ENCODE data around the gene SBK3. TPM values are rescaled to one million over a fixed set of nuclear protein-coding genes. Genes with fewer than 3 reads are reported as not detected.

Gene SBK3
- total and polyA plus RNA-seq, 2 of the 8 experiments (the other 6 are each of a cell fraction or from before 2014, with no cell fraction given) = 0.76 to 1.5 TPM

DNA sequence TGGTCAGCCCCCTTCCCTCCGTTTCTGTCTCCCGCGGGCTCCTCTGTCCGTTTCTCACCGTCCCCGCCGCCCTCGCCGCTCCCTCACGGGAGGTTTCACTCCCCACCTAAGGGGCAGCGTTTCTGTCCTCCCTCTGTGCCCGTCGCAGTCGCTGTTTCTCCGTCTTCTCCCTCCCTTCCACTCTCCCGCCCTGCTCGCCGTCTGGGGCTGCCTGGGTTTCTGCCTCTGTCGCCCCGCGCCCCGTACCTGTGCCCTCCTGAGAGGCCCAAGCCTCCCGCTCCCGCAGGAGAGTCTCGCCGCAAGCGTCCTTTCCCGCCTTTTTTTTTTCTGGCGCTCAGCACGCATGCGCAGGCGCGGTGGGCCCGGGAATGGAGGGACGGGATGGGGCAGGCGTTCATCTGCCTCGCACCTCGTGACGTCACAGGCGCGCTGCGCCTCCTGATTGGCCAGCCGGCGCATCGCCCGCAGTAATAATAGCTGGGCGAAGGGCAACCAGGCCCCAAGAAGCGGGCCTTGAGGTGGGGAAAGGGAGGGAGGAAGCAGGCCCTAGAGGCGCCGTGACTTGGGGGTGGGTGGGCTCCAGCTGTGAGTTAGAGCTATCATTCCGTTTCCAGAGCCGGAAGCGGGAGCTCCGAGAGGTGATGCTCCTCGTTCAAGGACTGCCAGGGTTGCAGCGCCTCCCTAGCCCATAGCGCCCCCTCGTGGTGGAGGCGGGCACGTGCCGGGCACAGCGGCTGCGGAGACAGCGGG lies 41.7 kb downstream of the SBK3 start (continued):
- TF ChIP-seq POLR2AphosphoS5 (IDR thresholded peaks at IDR 0.05; ENCODE audit: low read depth, low read length) (no peak), PHF8 (conservative IDR thresholded peaks at IDR 0.05; ENCODE audit: low read depth, low read length) (0 out of 2 replicates have a peak, but pooled peaks have one; percentile 19), MAFK (IDR thresholded peaks at IDR 0.05; ENCODE audit: low read depth, low read length) (no peak), KDM1A (IDR thresholded peaks at IDR 0.05; ENCODE audit: borderline replicate concordance, low read length) (peak; percentile 47; the same call in 1 of the 2 replicates), JUND (IDR thresholded peaks at IDR 0.05; ENCODE audit: low read length) (0 out of 2 replicates have a peak, but pooled peaks have one; percentile 4), EP300 (IDR thresholded peaks at IDR 0.05; ENCODE audit: borderline replicate concordance in 1 of 2, low read depth in 2 of 2, low read length in 2 of 2) (no peak), POLR2A (IDR thresholded peaks at IDR 0.05; ENCODE audit: control extremely low read depth in 1 of 2, low read depth in 2 of 2, low read length in 2 of 2) (no peak), GTF2F1 (IDR thresholded peaks at IDR 0.05; ENCODE audit: borderline replicate concordance, low read depth, low read length) (peak; percentile 68; the same call in 1 of the 2 replicates), TBP (IDR thresholded peaks at IDR 0.05; ENCODE audit: low read depth, low read length) (no peak), GABPA (IDR thresholded peaks at IDR 0.05; ENCODE audit: borderline replicate concordance, insufficient read depth, low read length) (no peak; the same call in 1 of the 2 replicates), SIN3A (conservative IDR thresholded peaks at IDR 0.05 in 1 of 2, IDR thresholded peaks at IDR 0.05 in 1 of 2; ENCODE audit: low read depth in 1 of 2, low read length in 2 of 2) (no peak), CBX8 (IDR thresholded peaks at IDR 0.05; ENCODE audit: borderline replicate concordance, low read depth, low read length) (no peak), BCL11A (IDR thresholded peaks at IDR 0.05; ENCODE audit: low read depth in 2 of 2, low read length in 2 of 2) (no peak), RNF2 (IDR thresholded peaks at IDR 0.05; ENCODE audit: borderline replicate concordance, low read depth, low read length, missing control alignments, poor library complexity, severe bottlenecking) (peak; percentile 80), TAF1 (IDR thresholded peaks at IDR 0.05; ENCODE audit: low read depth, low read length) (no peak), EGR1 (IDR thresholded peaks at IDR 0.05; ENCODE audit: borderline replicate concordance, low read depth, low read length) (no peak), NANOG (IDR thresholded peaks at IDR 0.05; ENCODE audit: insufficient read depth, low read depth, low read length, poor library complexity, severe bottlenecking) (no peak), POU5F1 (IDR thresholded peaks at IDR 0.05; ENCODE audit: low read depth, low read length) (no peak)
- TF ChIP-seq, protein P1, sequence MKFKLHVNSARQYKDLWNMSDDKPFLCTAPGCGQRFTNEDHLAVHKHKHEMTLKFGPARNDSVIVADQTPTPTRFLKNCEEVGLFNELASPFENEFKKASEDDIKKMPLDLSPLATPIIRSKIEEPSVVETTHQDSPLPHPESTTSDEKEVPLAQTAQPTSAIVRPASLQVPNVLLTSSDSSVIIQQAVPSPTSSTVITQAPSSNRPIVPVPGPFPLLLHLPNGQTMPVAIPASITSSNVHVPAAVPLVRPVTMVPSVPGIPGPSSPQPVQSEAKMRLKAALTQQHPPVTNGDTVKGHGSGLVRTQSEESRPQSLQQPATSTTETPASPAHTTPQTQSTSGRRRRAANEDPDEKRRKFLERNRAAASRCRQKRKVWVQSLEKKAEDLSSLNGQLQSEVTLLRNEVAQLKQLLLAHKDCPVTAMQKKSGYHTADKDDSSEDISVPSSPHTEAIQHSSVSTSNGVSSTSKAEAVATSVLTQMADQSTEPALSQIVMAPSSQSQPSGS (IDR thresholded peaks at IDR 0.05; ENCODE audit: low read length) = no peak
- TF ChIP-seq, protein P2, sequence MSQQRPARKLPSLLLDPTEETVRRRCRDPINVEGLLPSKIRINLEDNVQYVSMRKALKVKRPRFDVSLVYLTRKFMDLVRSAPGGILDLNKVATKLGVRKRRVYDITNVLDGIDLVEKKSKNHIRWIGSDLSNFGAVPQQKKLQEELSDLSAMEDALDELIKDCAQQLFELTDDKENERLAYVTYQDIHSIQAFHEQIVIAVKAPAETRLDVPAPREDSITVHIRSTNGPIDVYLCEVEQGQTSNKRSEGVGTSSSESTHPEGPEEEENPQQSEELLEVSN (IDR thresholded peaks at IDR 0.05) = peak; percentile 100
